ENCODE data around the gene SCN5A. TPM values are rescaled to one million over a fixed set of nuclear protein-coding genes. Genes with fewer than 3 reads are reported as not detected.

The SCN5A gene
- total and polyA plus RNA-seq, 2 of the 8 experiments (the other 6 are each of a cell fraction or from before 2014, with no cell fraction given), result 4.8 to 11.4 TPM

GRCh38 chr3:38588995-38589937 is 60.2 kb downstream of the SCN5A start (continued):
- no peak for TF ChIP-seq CHD2 (IDR thresholded peaks at IDR 0.05; ENCODE audit: low read length)
- TF ChIP-seq RNF2 (IDR thresholded peaks at IDR 0.05; ENCODE audit: borderline replicate concordance, low read depth, low read length, missing control alignments, poor library complexity, severe bottlenecking), result no peak
- no peak for TF ChIP-seq CEBPB (IDR thresholded peaks at IDR 0.05; ENCODE audit: low read depth, low read length)
- TF ChIP-seq RFX5 (IDR thresholded peaks at IDR 0.05; ENCODE audit: borderline replicate concordance, low read depth, low read length), result no peak
- no peak for TF ChIP-seq KDM5A (IDR thresholded peaks at IDR 0.05; ENCODE audit: low read length)
